ENCODE results near the gene SYNPR.

- TF ChIP-seq ZNF121 (CRISPR knock-in tag; IDR thresholded peaks at IDR 0.05) (no peak), ATF1 (CRISPR knock-in tag; IDR thresholded peaks at IDR 0.05) (no peak), FOXK1 (CRISPR knock-in tag; IDR thresholded peaks at IDR 0.05) (no peak), CREB1 (CRISPR knock-in tag; IDR thresholded peaks at IDR 0.05) (no peak), FOXJ3 (CRISPR knock-in tag; IDR thresholded peaks at IDR 0.05; ENCODE audit: borderline replicate concordance) (no peak), NR2C2 (CRISPR knock-in tag; IDR thresholded peaks at IDR 0.05) (no peak)
- TF ChIP-seq, protein P1, sequence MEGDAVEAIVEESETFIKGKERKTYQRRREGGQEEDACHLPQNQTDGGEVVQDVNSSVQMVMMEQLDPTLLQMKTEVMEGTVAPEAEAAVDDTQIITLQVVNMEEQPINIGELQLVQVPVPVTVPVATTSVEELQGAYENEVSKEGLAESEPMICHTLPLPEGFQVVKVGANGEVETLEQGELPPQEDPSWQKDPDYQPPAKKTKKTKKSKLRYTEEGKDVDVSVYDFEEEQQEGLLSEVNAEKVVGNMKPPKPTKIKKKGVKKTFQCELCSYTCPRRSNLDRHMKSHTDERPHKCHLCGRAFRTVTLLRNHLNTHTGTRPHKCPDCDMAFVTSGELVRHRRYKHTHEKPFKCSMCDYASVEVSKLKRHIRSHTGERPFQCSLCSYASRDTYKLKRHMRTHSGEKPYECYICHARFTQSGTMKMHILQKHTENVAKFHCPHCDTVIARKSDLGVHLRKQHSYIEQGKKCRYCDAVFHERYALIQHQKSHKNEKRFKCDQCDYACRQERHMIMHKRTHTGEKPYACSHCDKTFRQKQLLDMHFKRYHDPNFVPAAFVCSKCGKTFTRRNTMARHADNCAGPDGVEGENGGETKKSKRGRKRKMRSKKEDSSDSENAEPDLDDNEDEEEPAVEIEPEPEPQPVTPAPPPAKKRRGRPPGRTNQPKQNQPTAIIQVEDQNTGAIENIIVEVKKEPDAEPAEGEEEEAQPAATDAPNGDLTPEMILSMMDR (IDR thresholded peaks at IDR 0.05), result no peak
- TF ChIP-seq, protein P2, sequence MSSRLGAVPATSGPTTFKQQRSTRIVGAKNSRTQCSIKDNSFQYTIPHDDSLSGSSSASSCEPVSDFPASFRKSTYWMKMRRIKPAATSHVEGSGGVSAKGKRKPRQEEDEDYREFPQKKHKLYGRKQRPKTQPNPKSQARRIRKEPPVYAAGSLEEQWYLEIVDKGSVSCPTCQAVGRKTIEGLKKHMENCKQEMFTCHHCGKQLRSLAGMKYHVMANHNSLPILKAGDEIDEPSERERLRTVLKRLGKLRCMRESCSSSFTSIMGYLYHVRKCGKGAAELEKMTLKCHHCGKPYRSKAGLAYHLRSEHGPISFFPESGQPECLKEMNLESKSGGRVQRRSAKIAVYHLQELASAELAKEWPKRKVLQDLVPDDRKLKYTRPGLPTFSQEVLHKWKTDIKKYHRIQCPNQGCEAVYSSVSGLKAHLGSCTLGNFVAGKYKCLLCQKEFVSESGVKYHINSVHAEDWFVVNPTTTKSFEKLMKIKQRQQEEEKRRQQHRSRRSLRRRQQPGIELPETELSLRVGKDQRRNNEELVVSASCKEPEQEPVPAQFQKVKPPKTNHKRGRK (CRISPR knock-in tag; IDR thresholded peaks at IDR 0.05; ENCODE audit: borderline replicate concordance), result no peak
- TF ChIP-seq, protein P3, sequence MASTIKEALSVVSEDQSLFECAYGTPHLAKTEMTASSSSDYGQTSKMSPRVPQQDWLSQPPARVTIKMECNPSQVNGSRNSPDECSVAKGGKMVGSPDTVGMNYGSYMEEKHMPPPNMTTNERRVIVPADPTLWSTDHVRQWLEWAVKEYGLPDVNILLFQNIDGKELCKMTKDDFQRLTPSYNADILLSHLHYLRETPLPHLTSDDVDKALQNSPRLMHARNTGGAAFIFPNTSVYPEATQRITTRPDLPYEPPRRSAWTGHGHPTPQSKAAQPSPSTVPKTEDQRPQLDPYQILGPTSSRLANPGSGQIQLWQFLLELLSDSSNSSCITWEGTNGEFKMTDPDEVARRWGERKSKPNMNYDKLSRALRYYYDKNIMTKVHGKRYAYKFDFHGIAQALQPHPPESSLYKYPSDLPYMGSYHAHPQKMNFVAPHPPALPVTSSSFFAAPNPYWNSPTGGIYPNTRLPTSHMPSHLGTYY (CRISPR knock-in tag; IDR thresholded peaks at IDR 0.05), result no peak
Observed at GRCh38 chr3:63278171-63279004, at the start of gene SYNPR.

Data from WTC11 (cell line).